Measurements from ENCODE around the gene HPCAL1.
"Not testable (repeated sequence)": the region's sequence is repeated elsewhere in the genome, so short reads cannot be mapped to it uniquely, and the experiment has no call there.

HPCAL1 gene

GRCh38 chr2:10448576-10449485 is 146.1 kb downstream of the HPCAL1 start:
- in situ Hi-C loops (cut with HindIII; ENCODE audit: low sequenced_read_pairs): loop anchor here (5.0 to 10.0 kb wide), 3 partner anchors 38 to 324 kb away; partner anchors contain the start of gene RRM2

- in situ Hi-C loops (cut with HindIII; ENCODE audit: low sequenced_read_pairs): loop anchor here (5.0 to 10.0 kb wide), 3 partner anchors 38 to 325 kb away; partner anchors contain the start of gene RRM2
These were observed 146.8 kb downstream of the HPCAL1 start for GRCh38 chr2:10449486-10449831.

DNA sequence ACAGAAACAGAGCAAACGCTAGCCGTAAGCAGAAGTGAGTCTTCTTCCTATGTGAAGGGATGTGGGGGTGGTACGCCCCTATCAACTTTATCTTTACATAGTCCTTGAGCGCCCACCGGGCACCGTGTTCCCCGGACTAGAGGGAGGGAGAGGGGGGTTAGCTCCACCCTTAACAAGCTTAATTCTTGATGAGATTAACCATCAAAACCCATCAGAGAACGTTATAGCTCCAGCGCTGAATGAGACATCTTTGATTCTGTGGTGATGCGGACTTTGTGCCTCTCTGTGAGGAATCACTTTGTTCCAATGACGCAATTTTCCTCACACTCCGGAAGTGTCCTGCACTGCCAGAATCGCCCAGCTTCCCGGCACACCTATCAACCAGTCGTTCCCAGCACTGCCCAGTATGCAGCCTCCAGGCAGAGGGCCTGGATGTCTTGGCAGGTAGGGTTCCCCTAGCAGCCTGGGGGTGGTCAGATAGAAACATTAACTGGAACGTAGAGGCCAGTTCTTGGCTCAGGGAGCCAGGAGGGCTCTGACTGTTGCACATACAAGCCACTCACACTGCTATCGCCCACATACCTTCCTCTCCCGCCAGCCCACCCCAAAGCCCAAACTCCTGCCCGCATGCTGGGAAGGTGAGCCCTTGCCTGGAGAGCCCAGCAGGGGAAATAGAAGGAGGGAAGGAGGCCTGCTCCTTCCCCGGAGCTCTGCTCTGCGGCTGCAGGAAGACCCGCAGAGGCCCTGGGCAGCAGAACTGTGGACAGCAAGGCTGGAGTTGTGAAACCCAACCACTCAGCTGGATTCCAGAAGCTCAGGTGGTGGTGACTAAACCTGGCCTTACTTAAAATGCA is 147.4 kb downstream of the HPCAL1 start:
- in situ Hi-C loops (cut with HindIII; ENCODE audit: low sequenced_read_pairs): loop anchor here (5.0 to 10.0 kb wide), 3 partner anchors 37 to 325 kb away; partner anchors contain the start of gene RRM2

- in situ Hi-C loops (cut with HindIII; ENCODE audit: low sequenced_read_pairs): no loop called here
These were observed 149.1 kb downstream of the HPCAL1 start for GRCh38 chr2:10451819-10452218.

- in situ Hi-C loops (cut with HindIII; ENCODE audit: low sequenced_read_pairs): no loop called here
These were observed 149.6 kb downstream of the HPCAL1 start for GRCh38 chr2:10452312-10452711.

DNA sequence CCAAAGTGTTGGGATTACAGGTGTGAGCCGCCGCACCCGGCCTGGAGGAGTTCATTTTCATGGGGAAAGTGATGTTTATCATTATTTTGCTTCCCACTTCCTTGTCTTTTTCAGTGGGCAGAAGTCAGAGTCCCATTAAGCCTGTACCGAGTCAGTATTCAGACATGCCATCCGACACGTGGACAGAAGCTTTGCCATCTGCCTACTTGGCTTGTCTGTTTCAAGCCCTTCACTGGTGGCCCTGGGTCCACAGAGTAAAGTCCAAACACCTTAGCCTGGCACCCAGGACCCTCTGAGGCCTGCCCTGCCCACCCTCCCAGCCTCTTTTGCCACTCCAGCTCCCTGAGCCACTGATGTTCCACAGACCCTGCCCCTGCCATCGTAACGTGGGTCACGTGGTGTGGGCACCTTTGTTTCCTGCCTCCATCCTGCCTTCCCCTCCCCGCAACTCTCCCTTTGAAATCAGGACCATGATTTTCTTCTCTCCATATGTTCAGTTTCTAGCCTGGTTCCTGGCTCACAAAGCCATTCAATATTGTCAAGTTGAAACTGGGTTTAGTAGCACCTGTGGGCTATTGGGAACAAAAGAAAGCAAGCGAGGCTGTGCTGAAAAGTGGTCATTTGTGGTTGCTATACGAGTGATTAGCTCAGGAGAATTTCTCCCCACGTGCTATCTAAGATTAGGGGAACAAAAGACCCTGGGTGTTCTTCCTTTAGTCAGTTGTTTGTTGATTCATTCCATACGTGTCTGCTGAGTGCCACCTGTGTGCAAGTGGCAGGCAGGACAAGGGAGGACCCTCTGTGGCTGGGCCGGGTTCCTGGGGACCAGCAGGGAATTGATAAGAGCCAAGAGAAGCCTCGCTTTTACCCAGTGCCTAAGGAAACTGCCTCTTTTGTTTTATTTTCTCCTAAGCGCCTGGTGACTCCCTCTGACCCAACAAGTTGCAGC is 150.5 kb downstream of the HPCAL1 start:
- in situ Hi-C loops (cut with HindIII; ENCODE audit: low sequenced_read_pairs): no loop called here

DNA sequence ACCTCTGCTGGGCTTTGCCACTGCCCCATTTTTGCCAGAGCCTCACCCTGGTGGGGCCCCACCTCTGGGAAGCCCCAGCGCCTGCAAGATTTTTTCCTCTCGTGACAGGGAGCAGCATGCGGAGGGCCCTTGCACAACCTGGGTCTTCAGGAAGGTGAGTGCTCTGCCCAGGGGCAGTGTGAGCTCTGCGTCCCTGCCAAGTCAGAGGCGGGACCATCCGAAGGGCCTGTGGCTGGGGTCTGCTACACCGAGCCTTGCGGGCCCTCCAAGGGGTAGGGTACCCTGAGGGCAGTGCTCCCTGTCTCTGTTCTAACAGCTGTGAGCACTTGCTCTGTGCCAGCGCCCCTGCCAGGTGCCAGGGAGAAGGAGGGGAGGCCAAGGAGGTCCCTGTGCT is 151.2 kb downstream of the HPCAL1 start:
- in situ Hi-C loops (cut with HindIII; ENCODE audit: low sequenced_read_pairs): no loop called here

DNA sequence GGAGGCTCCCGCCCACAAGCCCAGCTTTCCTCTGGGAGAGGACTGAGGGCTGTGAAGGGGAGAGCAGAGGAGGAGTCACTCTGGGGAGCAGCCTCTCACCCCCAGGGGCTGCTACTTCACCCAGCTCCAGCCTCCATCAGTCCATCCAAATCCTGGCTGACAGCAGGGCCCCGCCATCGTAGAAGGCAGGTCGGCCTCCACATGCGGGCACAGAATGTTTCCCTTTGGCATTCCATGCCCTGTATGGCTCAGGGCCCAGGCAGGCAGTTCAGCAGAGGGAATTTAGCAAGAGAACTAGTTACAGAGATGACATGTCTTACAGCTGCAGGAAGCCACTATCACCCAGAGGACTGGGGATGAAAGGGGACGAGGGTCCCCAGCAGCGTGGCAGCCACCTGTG is 151.8 kb downstream of the HPCAL1 start:
- in situ Hi-C loops (cut with HindIII; ENCODE audit: low sequenced_read_pairs): no loop called here

- in situ Hi-C loops (cut with HindIII; ENCODE audit: low sequenced_read_pairs): not testable (repeated sequence)
These were observed 154.5 kb downstream of the HPCAL1 start for GRCh38 chr2:10457195-10457594.

- in situ Hi-C loops (cut with HindIII; ENCODE audit: low sequenced_read_pairs): no loop called here
These were observed 155.3 kb downstream of the HPCAL1 start for GRCh38 chr2:10457846-10458598.

DNA sequence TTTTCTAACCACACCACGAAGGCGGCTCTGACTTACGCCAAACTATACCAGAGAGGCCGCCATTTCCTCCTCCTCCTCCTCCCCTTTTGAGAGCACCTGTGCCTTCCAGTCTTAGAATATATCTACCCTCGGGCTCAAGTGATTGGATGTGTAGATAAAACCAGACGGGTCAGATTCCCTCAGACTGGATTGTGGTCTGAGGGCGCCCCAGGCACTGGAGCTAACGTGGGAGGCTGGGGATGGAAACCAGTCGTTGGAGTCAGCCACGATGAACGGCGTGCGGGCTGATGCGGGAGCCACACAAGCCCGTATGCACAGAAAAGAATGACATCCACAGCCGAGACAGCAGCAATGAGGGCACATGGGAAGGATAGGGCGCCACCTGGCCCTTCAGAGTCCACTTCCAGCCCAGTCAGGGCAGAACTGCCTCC is 157.7 kb downstream of the HPCAL1 start:
- in situ Hi-C loops (cut with HindIII; ENCODE audit: low sequenced_read_pairs): no loop called here

DNA sequence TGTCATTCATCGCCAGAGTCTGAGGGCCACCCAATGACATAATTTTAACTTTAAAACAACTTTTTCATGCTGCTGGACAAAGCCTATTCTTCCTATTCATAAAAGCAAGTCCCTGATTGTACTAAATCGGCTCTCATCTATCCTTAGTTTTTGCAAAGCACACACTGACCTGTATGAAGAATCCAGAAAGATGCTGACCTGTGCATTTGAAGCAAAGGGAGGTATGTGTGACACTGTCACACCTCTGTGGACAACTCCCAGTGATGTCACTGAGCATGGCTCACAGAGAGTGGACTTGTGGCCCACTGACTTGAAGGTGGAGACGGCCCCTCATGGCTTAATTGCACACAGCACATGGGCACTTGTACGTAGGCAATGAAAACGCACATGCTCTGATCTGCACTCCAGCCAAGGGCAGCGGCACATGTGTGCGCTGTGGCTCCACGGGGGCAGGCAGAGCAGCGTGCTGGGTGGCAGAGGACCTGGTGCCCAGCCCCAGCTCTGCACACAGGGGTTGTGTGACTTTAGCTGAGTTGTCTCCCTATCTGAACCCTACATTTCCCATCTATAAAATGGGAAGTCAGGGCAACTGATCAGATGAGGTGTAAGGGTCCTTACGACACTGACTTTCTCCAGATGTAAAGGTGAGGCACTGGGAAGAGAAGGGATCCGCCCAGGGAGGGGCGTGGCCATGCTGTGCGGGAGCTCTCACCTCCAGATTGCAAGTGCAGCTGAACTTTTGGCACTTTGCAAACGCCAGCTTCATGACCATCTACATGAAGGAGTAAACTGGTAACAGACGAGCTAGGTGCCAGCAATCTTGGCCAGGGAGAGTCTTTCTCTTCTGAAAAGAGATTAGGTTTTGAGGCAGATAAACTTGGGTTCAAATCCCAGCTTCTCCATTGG is 159.7 kb downstream of the HPCAL1 start:
- in situ Hi-C loops (cut with HindIII; ENCODE audit: low sequenced_read_pairs): no loop called here

GRCh38 chr2:10465910-10466309 is 163.2 kb downstream of the HPCAL1 start:
- in situ Hi-C loops (cut with HindIII; ENCODE audit: low sequenced_read_pairs): no loop called here

GRCh38 chr2:10466801-10467200 is 164.1 kb downstream of the HPCAL1 start:
- in situ Hi-C loops (cut with HindIII; ENCODE audit: low sequenced_read_pairs): no loop called here

GRCh38 chr2:10467401-10467800 is 164.7 kb downstream of the HPCAL1 start:
- in situ Hi-C loops (cut with HindIII; ENCODE audit: low sequenced_read_pairs): no loop called here

DNA sequence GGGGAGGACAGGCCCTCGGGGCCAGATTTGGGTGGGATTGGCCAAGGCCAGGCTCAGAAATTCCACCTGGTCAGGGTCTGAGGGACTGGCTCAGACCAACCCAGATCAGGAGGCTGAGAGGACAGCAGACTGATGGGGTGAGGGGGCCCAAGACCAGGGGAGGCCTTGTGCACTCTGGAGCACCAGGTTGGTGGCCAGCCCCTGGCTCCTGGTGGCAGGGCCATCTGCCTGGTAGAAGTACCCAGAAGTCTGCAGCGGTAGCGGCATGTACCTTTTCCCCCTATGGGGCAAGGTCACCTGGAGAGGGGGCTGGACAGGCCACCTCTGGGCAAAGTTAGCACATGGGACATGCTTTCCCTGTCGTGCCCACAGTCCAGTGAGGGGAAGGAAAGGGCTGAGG is 166.6 kb downstream of the HPCAL1 start:
- in situ Hi-C loops (cut with HindIII; ENCODE audit: low sequenced_read_pairs): no loop called here

- in situ Hi-C loops (cut with HindIII; ENCODE audit: low sequenced_read_pairs): no loop called here
These were observed 167.4 kb downstream of the HPCAL1 start for GRCh38 chr2:10469955-10470608.

GRCh38 chr2:10471046-10471571 is 168.4 kb downstream of the HPCAL1 start:
- in situ Hi-C loops (cut with HindIII; ENCODE audit: low sequenced_read_pairs): no loop called here
